A549 treated with AZD9567 at 1 μM for 4 hours (cell line): ENCODE data around the gene PBRM1. TPM values are rescaled to one million over a fixed set of nuclear protein-coding genes. Genes with fewer than 3 reads are reported as not detected.

Experiments
- total RNA-seq: library from RNA; stranded (reverse); fragments of 200-300 nt; extraction: Qiagen RNA extraction; gene quantifications from 5 replicates; pipeline ENCODE4 v1.2.3, GENCODE V29; 2022; ENCODE audit not compliant: insufficient read depth

PBRM1 gene
- total RNA-seq: 12.6 to 21.7 TPM (median 15.8 TPM) in 5 replicates

GRCh38 chr3:52685709-52686691 lies at the start of gene PBRM1, which contains the start of gene GNL3:
PBRM1 (minus strand) TSS chr3:52685913.
GNL3 (plus strand) TSS chr3:52686032; CDS start chr3:52686093, 61 bp downstream.

GRCh38 chr3:52705688-52706686 lies 20.3 kb upstream of the PBRM1 start, which contains the start of the genes GLT8D1 and SPCS1:
GLT8D1 (minus strand) TSS chr3:52705791; CDS start chr3:52700460, 5,331 bp downstream.
SPCS1 (plus strand) TSS chr3:52706106; CDS start chr3:52706247, 141 bp downstream.

GRCh38 chr3:52536369-52537164 lies 149.1 kb downstream of the PBRM1 start, which contains the start of gene UQCC5:
UQCC5 (plus strand) TSS chr3:52536605; CDS start chr3:52536756, 151 bp downstream.

GRCh38 chr3:52533623-52534280 lies 152.0 kb downstream of the PBRM1 start, which contains the start of gene NT5DC2:
NT5DC2 (minus strand) TSS chr3:52533857; CDS start chr3:52533737, 120 bp downstream.

Other genes with a start within 250 kb of the PBRM1 start
- gene SEMA3G, start 240.8 kb downstream of the PBRM1 start, total RNA-seq: 0.07 to 0.17 TPM (median 0.15 TPM) in 4 of 5 replicates, not detected in the other
- gene TNNC1, start 231.9 kb downstream of the PBRM1 start, total RNA-seq: 0.78 to 4.7 TPM (median 1.3 TPM) in 5 replicates
- gene NISCH, start 230.3 kb downstream of the PBRM1 start, total RNA-seq: 12.5 to 19.7 TPM (median 16.1 TPM) in 5 replicates
- 0.03 to 0.11 TPM (median 0.06 TPM) in 4 of 5 replicates, not detected in the other for gene STAB1, start 190.6 kb downstream of the PBRM1 start, total RNA-seq
- gene NT5DC2, start 152.1 kb downstream of the PBRM1 start, total RNA-seq: 68.5 to 107 TPM (median 101 TPM) in 5 replicates
- gene UQCC5, start 149.3 kb downstream of the PBRM1 start, total RNA-seq: 56.4 to 73.8 TPM (median 65.5 TPM) in 5 replicates
- gene GNL3, start 119 bp upstream of the PBRM1 start, total RNA-seq: 94.1 to 107 TPM (median 101 TPM) in 5 replicates
- 29.9 to 38.2 TPM (median 36.9 TPM) in 5 replicates for gene GLT8D1, start 19.9 kb upstream of the PBRM1 start, total RNA-seq
- 138 to 170 TPM (median 167 TPM) in 5 replicates for gene SPCS1, start 20.2 kb upstream of the PBRM1 start, total RNA-seq
- gene NEK4, start 85.0 kb upstream of the PBRM1 start, total RNA-seq: 10.5 to 17.8 TPM (median 13.6 TPM) in 5 replicates
- 0.06 TPM in 1 of 5 replicates, not detected in the others for gene ITIH1, start 91.7 kb upstream of the PBRM1 start, total RNA-seq
- 0.06 to 0.21 TPM (median 0.09 TPM) in 4 of 5 replicates, not detected in the other for gene ITIH3, start 108.9 kb upstream of the PBRM1 start, total RNA-seq
- gene ITIH4, start 144.8 kb upstream of the PBRM1 start, total RNA-seq: 0.59 to 1.5 TPM (median 1.1 TPM) in 4 of 5 replicates, not detected in the other
- gene MUSTN1, start 149.1 kb upstream of the PBRM1 start, total RNA-seq: 0.35 TPM in 1 of 5 replicates, not detected in the others
- gene STIMATE, start 211.6 kb upstream of the PBRM1 start, total RNA-seq: 6.8 to 11.6 TPM (median 8.2 TPM) in 5 replicates